Gastroesophageal sphincter (tissue), 2 donors: ENCODE measurements around the gene ATP6V0D1.

Experiments used
- EP300 ChIP-seq: sonication (generic); formaldehyde crosslinking; IDR thresholded peaks from one replicate; pipeline ENCODE4 v1.6.1; 2017; ENCODE audit warnings: antibody characterized with exemption, mild to moderate bottlenecking
- POLR2A ChIP-seq, 2 donors: fragments of 450-650 bp; IDR thresholded peaks; one replicate each; pipeline ENCODE4 v1.6.1; 2017; ENCODE audit warnings: antibody characterized with exemption in 2 of 2, mild to moderate bottlenecking in 2 of 2, moderate library complexity in 1 of 2

DNA sequence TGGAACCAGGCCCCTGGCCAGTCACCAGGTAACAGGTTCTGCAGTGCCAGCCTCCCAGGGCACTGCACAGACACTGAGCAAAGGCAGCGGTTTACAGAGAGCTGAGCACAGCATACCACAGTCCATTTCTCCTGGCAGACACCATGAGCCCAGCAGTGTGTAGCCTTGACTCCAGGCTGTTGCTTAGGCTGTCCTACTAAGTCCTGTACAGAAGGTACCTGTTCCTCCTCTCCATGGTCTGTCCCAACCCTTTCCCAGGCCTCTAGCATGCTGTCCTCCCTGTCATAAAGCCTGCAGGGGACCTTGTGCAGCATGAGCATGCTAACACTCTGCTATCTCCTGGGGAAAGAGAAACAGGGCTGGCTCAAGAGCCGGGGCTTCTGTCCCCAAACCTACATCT, 20.0 kb downstream of the ATP6V0D1 start:
- no peak for TF ChIP-seq POLR2A (IDR thresholded peaks at IDR 0.05)
- no peak for TF ChIP-seq EP300
